A549 (cell line): ENCODE data around the gene MYH15. TPM values are rescaled to one million over a fixed set of nuclear protein-coding genes. Genes with fewer than 3 reads are reported as not detected.

Experiments used
- ATAC-seq, 2 experiments: fragments of 200-7000 bp in 1 of 2; fragments of >200 bp in 1 of 2; cut with Nextera tagmentation in 1 of 2; cut with Tn5 transposase in 1 of 2; 3 replicates each; pipeline versions ENCODE4 v1.8.0 to v1.9.1; 2018 to 2020; ENCODE audit warnings: mild to moderate bottlenecking in 1 of 2, moderate library complexity in 1 of 2
- CTCF ChIA-PET: fragments of 300-600 bp; sonication (Branson Sonifier 250); formaldehyde crosslinking; extraction: SDS; loops from one replicate; lab custom pipeline; 2021; ENCODE audit warnings: antibody characterized with exemption, inconsistent platforms; lab: Yijun Ruan, JAX
- POLR2A ChIA-PET: fragments of 350-600 bp; formaldehyde crosslinking; extraction: SDS; loops from one replicate; lab custom pipeline; 2021; ENCODE audit warnings: antibody characterized with exemption, inconsistent platforms; lab: Yijun Ruan, JAX
- DNase-seq, 2 experiments: peaks; one replicate each; pipeline versions ENCODE4 v3.0.0 to v3.0.0-alpha.2; 2011 to 2016; ENCODE audit warnings: low read depth in 1 of 2, low spot score in 1 of 2
- FAIRE-seq: peaks from 2 replicates; lab custom pipeline; 2011; peaks lifted over from hg19 to GRCh38; lab: Jason Lieb, UNC
- H3K27ac ChIP-seq, 2 experiments: fragments of >200 bp; sonication (Bioruptor Twin); formaldehyde crosslinking; 3 replicates each; pipeline ENCODE4 v1.5.1; 2016 to 2017
- H3K4me1 ChIP-seq: fragments of >200 bp; sonication (Bioruptor Twin); formaldehyde crosslinking; 3 replicates; pipeline ENCODE4 v1.6.1; 2016
- H3K4me2 ChIP-seq: fragments of >200 bp; sonication (Bioruptor Twin); formaldehyde crosslinking; 3 replicates; pipeline ENCODE4 v1.6.1; 2016
- H3K4me3 ChIP-seq: fragments of >200 bp; sonication (Bioruptor Twin); formaldehyde crosslinking; 3 replicates; pipeline ENCODE4 v1.5.1; 2016
- H3K9me3 ChIP-seq: fragments of >200 bp; sonication (Bioruptor Twin); formaldehyde crosslinking; 3 replicates; pipeline ENCODE4 v1.6.1; 2016
- BCL3 ChIP-seq: fragments of >200 bp; sonication (Bioruptor Twin); formaldehyde crosslinking; IDR thresholded peaks from 3 replicates; pipeline ENCODE4 v1.6.1; 2016
- BHLHE40 ChIP-seq: IDR thresholded peaks from 2 replicates; pipeline ENCODE4 v1.6.1; 2012; ENCODE audit warnings: low read depth, low read length, inconsistent platforms
- CBX2 ChIP-seq: fragments of 200-600 bp; sonication (generic); IDR thresholded peaks from 2 replicates; pipeline ENCODE4 v1.6.1; 2016; ENCODE audit warnings: low read depth, mild to moderate bottlenecking, borderline replicate concordance
- CHD4 ChIP-seq: fragments of 200-600 bp; sonication (generic); IDR thresholded peaks from 2 replicates; pipeline ENCODE4 v1.6.1; 2016; ENCODE audit warnings: antibody characterized with exemption, mild to moderate bottlenecking, borderline replicate concordance
- EHF ChIP-seq: fragments of 250-450 bp; sonication (Bioruptor Pico); IDR thresholded peaks from 2 replicates; pipeline ENCODE4 v1.5.0; 2020; ENCODE audit warnings: mild to moderate bottlenecking
- EP300 ChIP-seq, 2 experiments: fragments of >200 bp; sonication (Bioruptor Twin); formaldehyde crosslinking; IDR thresholded peaks; 2 replicates in 1 of 2; 3 replicates in 1 of 2; pipeline ENCODE4 v1.6.1; 2016 to 2017
- ESRRA ChIP-seq: fragments of 150-350 bp; IDR thresholded peaks from 2 replicates; pipeline ENCODE4 v1.6.1; 2014; ENCODE audit warnings: mild to moderate bottlenecking, low read length, borderline replicate concordance
- FOXS1 ChIP-seq: fragments of 250-450 bp; sonication (Bioruptor Pico); IDR thresholded peaks from 2 replicates; pipeline ENCODE4 v1.5.0; 2020; ENCODE audit warnings: mild to moderate bottlenecking, moderate library complexity
- HOXB13 ChIP-seq: fragments of 250-450 bp; sonication (Bioruptor Pico); IDR thresholded peaks from 2 replicates; pipeline ENCODE4 v1.5.0; 2020; ENCODE audit warnings: low read depth, mild to moderate bottlenecking, moderate library complexity
- JUN ChIP-seq, 2 experiments: fragments of >200 bp; sonication (Bioruptor Twin); formaldehyde crosslinking; IDR thresholded peaks; 2 replicates in 1 of 2; 3 replicates in 1 of 2; pipeline ENCODE4 v1.6.1; 2016 to 2017
- KDM1A ChIP-seq: fragments of 200-600 bp; sonication (generic); IDR thresholded peaks from 2 replicates; pipeline ENCODE4 v1.6.1; 2016; ENCODE audit warnings: low read depth, mild to moderate bottlenecking
- KDM5A ChIP-seq: fragments of 200-600 bp; sonication (generic); IDR thresholded peaks from 2 replicates; pipeline ENCODE4 v1.6.1; 2016; ENCODE audit warnings: antibody characterized with exemption, mild to moderate bottlenecking
- MAFK ChIP-seq: fragments of 450-650 bp; IDR thresholded peaks from 2 replicates; pipeline ENCODE4 v1.6.1; 2014; ENCODE audit not compliant: partially characterized antibody
- MAZ ChIP-seq: fragments of 150-350 bp; IDR thresholded peaks from 2 replicates; pipeline ENCODE4 v1.6.1; 2014; ENCODE audit warnings: antibody characterized with exemption, low read depth, low read length, borderline replicate concordance
- MYC ChIP-seq: IDR thresholded peaks from 2 replicates; pipeline ENCODE4 v1.6.1; 2012; ENCODE audit warnings: mild to moderate bottlenecking, inconsistent platforms, low read length, improper control_type of control experiment, borderline replicate concordance
- NPAS2 ChIP-seq: fragments of 250-450 bp; sonication (Bioruptor Pico); IDR thresholded peaks from 2 replicates; pipeline ENCODE4 v1.8.0; 2022; ENCODE audit warnings: mild to moderate bottlenecking, moderate library complexity, borderline replicate concordance
- RCOR1 ChIP-seq: fragments of 150-350 bp; IDR thresholded peaks from 2 replicates; pipeline ENCODE4 v1.6.1; 2014; ENCODE audit warnings: antibody characterized with exemption, low read length, low read depth
- RNF2 ChIP-seq: fragments of 200-600 bp; sonication (generic); IDR thresholded peaks from 2 replicates; pipeline ENCODE4 v1.6.1; 2016; ENCODE audit warnings: low read depth, mild to moderate bottlenecking, antibody characterized with exemption, moderate library complexity, borderline replicate concordance
- SREBF2 ChIP-seq: fragments of 450-650 bp; IDR thresholded peaks from 2 replicates; pipeline ENCODE4 v1.6.1; 2014; ENCODE audit warnings: mild to moderate bottlenecking, moderate library complexity
- ZSCAN20 ChIP-seq: fragments of 250-450 bp; sonication (Bioruptor Pico); IDR thresholded peaks from 2 replicates; pipeline ENCODE4 v1.8.0; 2022; ENCODE audit warnings: mild to moderate bottlenecking, moderate library complexity
- WGBS: methylation state at CpG from one replicate; pipeline ENCODE4 v1.1.6; 2017; ENCODE audit errors: missing lambda C conversion rate; 5-methylcytosine and 5-hydroxymethylcytosine counted together
- polyA plus RNA-seq, 4 experiments: library from polyadenylated mRNA; depleted of rRNA in 3 of 4; stranded (reverse); fragments of >200 nt; fragmentation: RNase III in 1 of 4; extraction: RNeasy Plus Mini Kit Qiagen cat#74134 plus additional on column Dnase treatment in 1 of 4; gene quantifications; 2 replicates in 3 of 4; 3 replicates in 1 of 4; pipeline ENCODE4 v1.2.3, GENCODE V29; 2011 to 2017
- TF ChIP-seq, protein P1 (sequence below): fragments of 150-350 bp; IDR thresholded peaks from 2 replicates; pipeline ENCODE4 v1.6.1; 2014; ENCODE audit warnings: low read depth, mild to moderate bottlenecking, low read length
- TF ChIP-seq, protein P2 (sequence below): IDR thresholded peaks from 2 replicates; pipeline ENCODE4 v1.6.1; 2012

The MYH15 gene
- polyA plus RNA-seq, 2 of the 4 experiments (the other 2 are of a cell fraction), result 0.39 to 1.7 TPM

DNA sequence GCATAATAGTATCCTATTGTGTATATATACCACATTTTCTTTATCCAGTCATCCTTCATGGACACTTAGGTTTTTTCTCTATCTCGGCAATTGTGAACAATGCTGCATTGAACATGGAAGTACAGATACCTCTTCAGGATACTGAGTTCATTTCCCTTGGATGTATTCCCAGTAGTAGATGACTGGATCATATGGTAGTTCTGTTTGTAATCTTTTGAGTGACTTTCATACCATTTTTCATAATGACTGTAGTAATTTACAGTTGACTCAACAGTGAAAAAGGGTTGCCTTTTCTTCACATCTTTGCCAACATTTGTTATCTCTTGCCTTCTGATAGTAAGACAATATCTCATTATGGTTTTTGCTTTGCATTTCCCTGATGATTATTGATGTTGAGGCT lies 21.8 kb downstream of the MYH15 start:
- Histone ChIP-seq H3K4me2 (no peak overlapping the region), H3K9me3 (no peaks in the 10 kb centered on the region), H3K27ac (no peak overlapping the region), H3K4me3 (no peak overlapping the region), H3K4me1 (0 out of 3 replicates have a peak, but pooled peaks cover 8% of the 10 kb centered on the region)
- ChIA-PET POLR2A (no interaction called here), CTCF (interaction anchor here (0.9 to 6.1 kb wide), 21 partner anchors 7 to 663 kb away, joined by 3 to 96 read pairs (median 5); no protein-coding TSS in a partner anchor)
- no peak for TF ChIP-seq HOXB13 (CRISPR knock-in tag)
- TF ChIP-seq CHD4, result no peak
- TF ChIP-seq EP300 (IDR thresholded peaks at IDR 0.05), result no peak
- FAIRE-seq (no peak), DNase-seq (no peak), ATAC-seq (no peak)
- WGBS, result 75% methylated on average over 1 of the region's 1 CpG

DNA sequence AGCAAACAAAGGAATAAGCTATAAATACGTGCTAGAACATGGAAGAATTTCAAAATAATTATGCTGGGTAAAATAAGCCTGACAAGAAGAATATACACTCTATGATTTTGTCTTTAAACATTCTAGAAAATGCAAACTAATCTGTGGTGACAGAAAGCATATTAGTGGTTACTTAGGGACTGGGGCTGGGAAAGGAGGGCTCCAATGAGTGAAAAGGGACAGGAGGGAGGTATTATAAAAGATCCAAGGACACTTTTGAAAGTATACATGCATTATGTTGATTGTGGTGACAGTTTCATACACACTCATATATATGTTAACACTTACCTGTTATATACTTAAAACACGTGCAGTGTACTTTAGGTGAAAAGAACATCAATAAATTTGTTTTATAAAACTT lies 23.0 kb downstream of the MYH15 start:
- 36% methylated on average over 2 of the region's 2 CpGs for whole genome bisulfite sequencing
- FAIRE-seq (no peak), DNase-seq (no peak), ATAC-seq (no peak)
- POLR2A ChIA-PET, result no interaction called here
- CTCF ChIA-PET, result interaction anchor here (0.6 to 4.1 kb wide), 9 partner anchors 9 to 690 kb away, joined by 3 to 33 read pairs (median 4); no protein-coding TSS in a partner anchor
- H3K4me1 ChIP-seq, result 0 out of 3 replicates have a peak, but pooled peaks cover 8% of the 10 kb centered on the region
- no peaks in the 10 kb centered on the region for H3K9me3 ChIP-seq
- H3K4me3 ChIP-seq, result no peak overlapping the region
- TF ChIP-seq MAZ (no peak), KDM5A (no peak), MAFK (no peak), RCOR1 (no peak), ZSCAN20 (CRISPR knock-in tag) (no peak), KDM1A (no peak), SREBF2 (no peak), CHD4 (no peak), JUN (IDR thresholded peaks at IDR 0.05) (no peak), BHLHE40 (no peak), FOXS1 (CRISPR knock-in tag) (no peak), NPAS2 (no peak), RNF2 (no peak), EHF (CRISPR knock-in tag) (no peak)
- TF ChIP-seq, protein P1, sequence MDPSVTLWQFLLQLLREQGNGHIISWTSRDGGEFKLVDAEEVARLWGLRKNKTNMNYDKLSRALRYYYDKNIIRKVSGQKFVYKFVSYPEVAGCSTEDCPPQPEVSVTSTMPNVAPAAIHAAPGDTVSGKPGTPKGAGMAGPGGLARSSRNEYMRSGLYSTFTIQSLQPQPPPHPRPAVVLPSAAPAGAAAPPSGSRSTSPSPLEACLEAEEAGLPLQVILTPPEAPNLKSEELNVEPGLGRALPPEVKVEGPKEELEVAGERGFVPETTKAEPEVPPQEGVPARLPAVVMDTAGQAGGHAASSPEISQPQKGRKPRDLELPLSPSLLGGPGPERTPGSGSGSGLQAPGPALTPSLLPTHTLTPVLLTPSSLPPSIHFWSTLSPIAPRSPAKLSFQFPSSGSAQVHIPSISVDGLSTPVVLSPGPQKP, result no peak
- no peak overlapping the region for H3K4me2 ChIP-seq
- H3K27ac ChIP-seq, result no peak overlapping the region

DNA sequence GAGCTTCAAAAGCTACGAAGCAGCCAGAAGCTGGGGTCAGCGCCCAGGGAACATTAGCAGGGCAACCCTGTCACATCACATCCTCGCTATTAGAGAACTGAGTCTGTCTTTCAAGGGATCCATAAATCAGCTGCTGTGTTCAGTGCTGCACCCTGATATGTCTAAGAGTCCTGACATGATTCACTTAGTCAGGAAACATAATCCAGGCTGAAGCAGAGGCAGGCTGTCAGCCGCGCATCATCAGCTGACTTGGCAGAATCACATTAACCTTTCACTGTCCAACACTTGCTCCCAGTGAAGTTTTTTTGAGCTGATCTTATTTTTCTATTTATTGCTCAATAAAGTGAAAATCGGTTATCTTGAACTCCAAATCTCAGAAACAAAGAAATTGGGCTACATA lies 23.5 kb downstream of the MYH15 start:
- Histone ChIP-seq H3K4me2 (no peak overlapping the region; the same call in 2 of the 3 replicates), H3K4me3 (no peak overlapping the region), H3K4me1 (0 out of 3 replicates have a peak, but pooled peaks cover 8% of the 10 kb centered on the region), H3K27ac (no peak overlapping the region), H3K9me3 (no peaks in the 10 kb centered on the region)
- ChIA-PET CTCF (interaction anchor here (0.6 to 4.1 kb wide), 7 partner anchors 9 to 438 kb away, joined by 3 to 33 read pairs (median 4); no protein-coding TSS in a partner anchor), POLR2A (no interaction called here)
- no peak for TF ChIP-seq ESRRA
- TF ChIP-seq BCL3, result no peak
- TF ChIP-seq RNF2, result no peak
- TF ChIP-seq, protein P2, sequence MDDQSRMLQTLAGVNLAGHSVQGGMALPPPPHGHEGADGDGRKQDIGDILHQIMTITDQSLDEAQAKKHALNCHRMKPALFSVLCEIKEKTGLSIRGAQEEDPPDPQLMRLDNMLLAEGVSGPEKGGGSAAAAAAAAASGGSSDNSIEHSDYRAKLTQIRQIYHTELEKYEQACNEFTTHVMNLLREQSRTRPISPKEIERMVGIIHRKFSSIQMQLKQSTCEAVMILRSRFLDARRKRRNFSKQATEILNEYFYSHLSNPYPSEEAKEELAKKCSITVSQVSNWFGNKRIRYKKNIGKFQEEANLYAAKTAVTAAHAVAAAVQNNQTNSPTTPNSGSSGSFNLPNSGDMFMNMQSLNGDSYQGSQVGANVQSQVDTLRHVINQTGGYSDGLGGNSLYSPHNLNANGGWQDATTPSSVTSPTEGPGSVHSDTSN, result no peak
- peak; percentile 84 for TF ChIP-seq MAFK
- no peak for TF ChIP-seq MYC
- TF ChIP-seq CBX2, result no peak
- 37% methylated on average over 6 of the region's 6 CpGs for WGBS
- ATAC-seq, result peak; percentile 74 to 80
- FAIRE-seq, result no peak
- DNase-seq, result peak in 1 of 2 experiments; percentile 30
